HG02678 (cell line): ENCODE measurements around the gene GSTA1.
"Not testable (repeated sequence)": the region's sequence is repeated elsewhere in the genome, so short reads cannot be mapped to it uniquely, and the experiment has no call there.

Source experiments
- ATAC-seq: cut with Tn5 transposase; IDR thresholded peaks from one replicate; pipeline ENCODE4 v1.9.1; 2021; ENCODE audit warnings: mild to moderate bottlenecking, moderate library complexity; ENCODE audit not compliant: unreplicated experiment

Gene GSTA1

GRCh38 chr6:52759085-52759484, 44.5 kb downstream of the GSTA1 start:
- no peak for ATAC-seq

- ATAC-seq, result not testable (repeated sequence)
Measured at GRCh38 chr6:52757651-52758338, 45.8 kb downstream of the GSTA1 start.

GRCh38 chr6:52754443-52754842, 49.2 kb downstream of the GSTA1 start:
- ATAC-seq, result no peak

- not testable (repeated sequence) for ATAC-seq
Measured at GRCh38 chr6:52753137-52753536, 50.5 kb downstream of the GSTA1 start.

- no peak for ATAC-seq
Measured at GRCh38 chr6:52752310-52752709, 51.3 kb downstream of the GSTA1 start.

- ATAC-seq, result no peak
Measured at GRCh38 chr6:52749556-52750152, 54.0 kb downstream of the GSTA1 start.

GRCh38 chr6:52747301-52747700, 56.3 kb downstream of the GSTA1 start:
- not testable (repeated sequence) for ATAC-seq

- no peak for ATAC-seq
Measured at GRCh38 chr6:52746213-52746612, 57.4 kb downstream of the GSTA1 start.

GRCh38 chr6:52745764-52746201, 57.8 kb downstream of the GSTA1 start:
- no peak for ATAC-seq

GRCh38 chr6:52741872-52742271, 61.7 kb downstream of the GSTA1 start:
- ATAC-seq, result no peak
